Caco-2 (cell line): Measurements from ENCODE around the gene SERTAD2. TPM values are rescaled to one million over a fixed set of nuclear protein-coding genes. Genes with fewer than 3 reads are reported as not detected.

Experiments
- BruUV-seq: library from RNA; stranded (reverse); fragments of 400-500 nt; replicated peaks from 2 replicates; lab custom pipeline; 2021; lab: Mats Ljungman, UMichigan
- CTCF ChIA-PET: fragments of 300-600 bp; sonication (Branson Sonifier 250); formaldehyde crosslinking; loops from one replicate; lab custom pipeline; 2022; ENCODE audit warnings: antibody characterized with exemption; lab: Charles Lee
- POLR2A ChIA-PET: fragments of 300-600 bp; sonication (Branson Sonifier 250); formaldehyde crosslinking; loops from one replicate; lab custom pipeline; 2022; ENCODE audit warnings: antibody characterized with exemption; lab: Charles Lee
- DNase-seq, 2 experiments: peaks; one replicate each; pipeline versions ENCODE4 v3.0.0 to v3.0.0-alpha.2; 2020 to 2022
- H3K27me3 ChIP-seq: replicated peaks from 2 replicates; pipeline ENCODE4 v1.6.0; 2011; ENCODE audit warnings: low read length; ENCODE audit not compliant: control insufficient read depth, insufficient read depth
- H3K36me3 ChIP-seq: 2 replicates; pipeline ENCODE4 v1.5.1; 2011; ENCODE audit warnings: low read length; ENCODE audit not compliant: control insufficient read depth, insufficient read depth
- H3K4me1 ChIP-seq: fragments of 250-450 bp; sonication (Bioruptor Pico); 2 replicates; pipeline ENCODE4 v1.5.1; 2020; ENCODE audit warnings: mild to moderate bottlenecking
- H3K4me3 ChIP-seq: 2 replicates; pipeline ENCODE4 v1.5.1; 2011; ENCODE audit warnings: low read depth, mild to moderate bottlenecking, control low read depth, low read length
- H3K9me3 ChIP-seq: fragments of 250-450 bp; sonication (Bioruptor Pico); 2 replicates; pipeline ENCODE4 v1.5.1; 2020; ENCODE audit warnings: mild to moderate bottlenecking, moderate library complexity
- H3K27ac Mint-ChIP-seq: one replicate; pipeline ENCODE4 v1.8.0; 2022; ENCODE audit warnings: mixed read lengths; ENCODE audit not compliant: unreplicated experiment
- H3K27me3 Mint-ChIP-seq: one replicate; pipeline ENCODE4 v1.8.0; 2022; ENCODE audit warnings: mixed read lengths; ENCODE audit not compliant: insufficient read depth, unreplicated experiment
- H3K36me3 Mint-ChIP-seq: one replicate; pipeline ENCODE4 v1.8.0; 2022; ENCODE audit warnings: mild to moderate bottlenecking, mixed read lengths; ENCODE audit not compliant: insufficient read depth, unreplicated experiment
- H3K4me1 Mint-ChIP-seq: one replicate; pipeline ENCODE4 v1.8.0; 2022; ENCODE audit warnings: low read depth, mixed read lengths; ENCODE audit not compliant: unreplicated experiment
- H3K4me3 Mint-ChIP-seq: one replicate; pipeline ENCODE4 v1.8.0; 2022; ENCODE audit warnings: mild to moderate bottlenecking, moderate library complexity, mixed read lengths; ENCODE audit not compliant: unreplicated experiment
- H3K9me3 Mint-ChIP-seq: one replicate; pipeline ENCODE4 v1.8.0; 2022; ENCODE audit warnings: mixed read lengths; ENCODE audit not compliant: unreplicated experiment
- intact Hi-C: fragments of 100-400 bp; cut with micrococcal nuclease; formaldehyde crosslinking; loops from one replicate; pipeline ENCODE4 v1.10.0; 2022; ENCODE audit not compliant: unreplicated experiment
- total RNA-seq: library from RNA; stranded (reverse); gene quantifications from 2 replicates; pipeline ENCODE4 v1.2.3, GENCODE V29; 2022
- TF ChIP-seq, protein P1 (sequence below), 2 experiments: fragments of 200-600 bp in 1 of 2; IDR thresholded peaks; 1 replicate in 1 of 2; 2 replicates in 1 of 2; pipeline versions ENCODE4 v1.5.1 to v1.8.0; 2011 to 2022; ENCODE audit warnings: antibody characterized with exemption in 1 of 2, control low read depth in 1 of 2, inconsistent platforms in 1 of 2, low read depth in 1 of 2, low read length in 1 of 2, mild to moderate bottlenecking in 1 of 2, moderate library complexity in 1 of 2; ENCODE audit not compliant: insufficient read depth in 1 of 2, severe bottlenecking in 1 of 2, unreplicated experiment in 1 of 2

The SERTAD2 gene
- total RNA-seq, 1 experiment from 2014 or later = 25.8 TPM

DNA sequence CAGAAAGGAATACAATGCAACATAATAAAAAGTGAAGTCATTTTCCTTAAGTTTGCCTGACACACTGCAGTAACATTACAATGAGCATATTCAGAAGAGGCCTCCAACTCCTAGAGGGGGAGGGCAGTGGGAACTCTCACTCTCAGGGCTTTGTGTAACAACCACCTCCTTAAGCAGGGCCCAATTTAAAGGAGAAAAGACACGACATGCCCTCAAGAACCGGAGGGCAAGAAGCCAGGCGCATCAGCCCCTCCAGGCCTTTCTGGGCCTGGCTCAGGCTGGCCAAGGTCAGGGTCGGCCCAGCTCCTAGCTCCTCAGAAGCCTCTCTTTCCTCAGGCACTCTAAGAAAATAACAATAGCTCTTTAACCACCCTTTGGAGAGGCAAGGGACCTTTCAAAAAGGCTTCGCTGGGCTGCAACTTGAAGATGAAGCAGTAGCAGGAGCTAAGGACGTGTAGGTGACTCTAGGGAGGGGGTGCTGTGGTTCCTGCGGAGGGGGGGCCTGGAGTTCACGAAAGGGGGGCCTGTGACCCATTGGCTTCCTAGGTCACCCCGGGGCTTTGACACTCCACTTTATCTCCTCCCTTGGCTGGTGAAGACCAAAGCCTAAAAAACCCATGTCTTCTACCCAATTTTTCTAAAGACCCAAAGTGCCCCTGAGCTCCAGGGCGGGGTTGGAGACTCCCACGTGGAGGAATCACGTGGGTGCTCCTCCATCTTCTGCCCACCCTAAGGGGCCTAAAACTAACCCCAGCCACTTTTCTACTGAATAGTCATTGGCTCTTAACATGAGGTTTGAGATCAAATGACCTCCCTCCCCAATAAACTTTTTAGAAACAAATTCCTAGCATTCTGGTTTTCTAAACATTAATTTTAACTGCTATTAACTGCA is 13.3 kb downstream of the SERTAD2 start:
- peaks cover 5% of the 10 kb centered on the region for H3K36me3 ChIP-seq
- CTCF ChIA-PET = interaction anchor here (0.7 kb wide), 1 partner anchor 10 kb away, joined by 9 read pairs; no protein-coding TSS in a partner anchor
- H3K4me1 Mint-ChIP-seq = peaks cover 34% of the 10 kb centered on the region
- peaks cover 38% of the 10 kb centered on the region for H3K36me3 Mint-ChIP-seq
- H3K27me3 ChIP-seq = no peaks in the 10 kb centered on the region
- H3K4me1 ChIP-seq = peaks cover 35% of the 10 kb centered on the region
- intact Hi-C loops = no loop called here
- no peaks in the 10 kb centered on the region for H3K9me3 ChIP-seq
- no peaks in the 10 kb centered on the region for H3K27me3 Mint-ChIP-seq
- no peaks in the 10 kb centered on the region for H3K9me3 Mint-ChIP-seq
- no peak for DNase-seq
- BruUV-seq = no TSS peak
- H3K4me3 Mint-ChIP-seq = no peak overlapping the region
- TF ChIP-seq, protein P1, sequence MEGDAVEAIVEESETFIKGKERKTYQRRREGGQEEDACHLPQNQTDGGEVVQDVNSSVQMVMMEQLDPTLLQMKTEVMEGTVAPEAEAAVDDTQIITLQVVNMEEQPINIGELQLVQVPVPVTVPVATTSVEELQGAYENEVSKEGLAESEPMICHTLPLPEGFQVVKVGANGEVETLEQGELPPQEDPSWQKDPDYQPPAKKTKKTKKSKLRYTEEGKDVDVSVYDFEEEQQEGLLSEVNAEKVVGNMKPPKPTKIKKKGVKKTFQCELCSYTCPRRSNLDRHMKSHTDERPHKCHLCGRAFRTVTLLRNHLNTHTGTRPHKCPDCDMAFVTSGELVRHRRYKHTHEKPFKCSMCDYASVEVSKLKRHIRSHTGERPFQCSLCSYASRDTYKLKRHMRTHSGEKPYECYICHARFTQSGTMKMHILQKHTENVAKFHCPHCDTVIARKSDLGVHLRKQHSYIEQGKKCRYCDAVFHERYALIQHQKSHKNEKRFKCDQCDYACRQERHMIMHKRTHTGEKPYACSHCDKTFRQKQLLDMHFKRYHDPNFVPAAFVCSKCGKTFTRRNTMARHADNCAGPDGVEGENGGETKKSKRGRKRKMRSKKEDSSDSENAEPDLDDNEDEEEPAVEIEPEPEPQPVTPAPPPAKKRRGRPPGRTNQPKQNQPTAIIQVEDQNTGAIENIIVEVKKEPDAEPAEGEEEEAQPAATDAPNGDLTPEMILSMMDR (IDR thresholded peaks at IDR 0.05; ENCODE audit: insufficient read depth in 1 of 2, low read depth in 1 of 2, low read length in 1 of 2, severe bottlenecking in 1 of 2, unreplicated experiment in 1 of 2) = no peak
- H3K27ac Mint-ChIP-seq = no peak overlapping the region
- no peak overlapping the region for H3K4me3 ChIP-seq
- POLR2A ChIA-PET = interaction anchor here (0.5 kb wide), 1 partner anchor 57 kb away, joined by 7 read pairs; no protein-coding TSS in a partner anchor

DNA sequence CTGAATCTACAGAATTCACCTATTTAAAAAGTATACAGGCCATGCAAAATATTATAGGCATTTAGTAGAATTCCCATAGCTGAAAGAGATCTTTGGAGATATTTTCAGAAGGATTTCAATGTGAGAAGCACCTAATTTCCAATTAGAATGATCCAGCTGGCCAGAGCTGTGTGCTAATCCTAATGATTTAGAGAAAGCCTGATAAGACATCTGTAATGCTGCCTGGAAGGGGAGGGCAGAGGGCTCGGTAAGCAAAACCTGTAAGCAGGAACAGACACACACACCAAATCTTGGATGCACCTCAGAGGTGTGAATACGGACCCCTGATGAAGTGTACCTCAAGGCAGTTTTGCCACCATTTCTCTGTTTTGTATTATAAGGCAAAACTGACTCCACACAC is 14.0 kb downstream of the SERTAD2 start:
- Mint-ChIP-seq H3K9me3 (no peaks in the 10 kb centered on the region), H3K36me3 (peaks cover 40% of the 10 kb centered on the region), H3K27me3 (no peaks in the 10 kb centered on the region), H3K27ac (no peak overlapping the region), H3K4me1 (peaks cover 29% of the 10 kb centered on the region), H3K4me3 (no peak overlapping the region)
- Histone ChIP-seq H3K36me3 (peaks cover 8% of the 10 kb centered on the region), H3K4me1 (peaks cover 31% of the 10 kb centered on the region), H3K9me3 (no peaks in the 10 kb centered on the region), H3K27me3 (no peaks in the 10 kb centered on the region), H3K4me3 (no peak overlapping the region)
- DNase-seq = no peak
- no TSS peak for BruUV-seq
- ChIA-PET POLR2A (no interaction called here), CTCF (interaction anchor here (0.7 kb wide), 1 partner anchor 9 kb away, joined by 9 read pairs; no protein-coding TSS in a partner anchor)
- TF ChIP-seq, protein P1 (IDR thresholded peaks at IDR 0.05; ENCODE audit: insufficient read depth in 1 of 2, low read depth in 1 of 2, low read length in 1 of 2, severe bottlenecking in 1 of 2, unreplicated experiment in 1 of 2) = no peak
- intact Hi-C loops = no loop called here

DNA sequence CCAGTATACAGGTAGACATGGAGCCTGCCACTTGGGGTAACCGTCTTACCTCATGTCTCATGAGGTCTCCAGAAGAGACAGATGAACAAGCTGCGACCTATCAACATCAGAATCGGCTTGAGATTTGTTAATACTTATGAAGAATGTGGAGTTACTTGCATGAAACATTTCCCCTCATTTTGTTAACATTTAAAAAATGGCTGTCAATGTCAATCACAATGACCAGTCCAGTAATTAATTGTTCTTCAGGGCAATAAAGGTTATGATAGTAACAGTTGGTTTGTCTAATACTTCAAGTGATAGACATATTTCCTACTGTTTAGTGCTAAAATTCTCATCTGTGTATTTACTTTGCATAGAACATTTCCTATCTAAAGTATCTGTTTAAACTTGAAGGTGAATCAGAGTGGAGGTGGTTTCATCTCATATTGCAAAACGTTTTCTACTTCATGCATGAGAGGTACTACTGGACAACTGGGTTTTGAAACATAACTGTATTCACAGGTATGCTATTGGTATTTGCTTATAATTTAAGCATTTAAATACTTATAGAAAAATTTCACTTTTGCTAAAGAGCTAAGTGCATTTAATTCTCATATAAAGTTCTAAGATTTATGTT is 15.1 kb downstream of the SERTAD2 start:
- no peaks in the 10 kb centered on the region for H3K9me3 Mint-ChIP-seq
- ChIA-PET CTCF (no interaction called here), POLR2A (interaction anchor here (0.6 kb wide), 1 partner anchor 19 kb away, joined by 3 read pairs; no protein-coding TSS in a partner anchor)
- H3K36me3 Mint-ChIP-seq = peaks cover 46% of the 10 kb centered on the region
- intact Hi-C loops = no loop called here
- H3K36me3 ChIP-seq = peaks cover 8% of the 10 kb centered on the region
- no peak for DNase-seq
- BruUV-seq = no TSS peak
- H3K27ac Mint-ChIP-seq = peak overlapping the region; percentile 9
- H3K27me3 ChIP-seq = no peaks in the 10 kb centered on the region
- H3K4me1 ChIP-seq = peaks cover 23% of the 10 kb centered on the region
- no peak overlapping the region for H3K4me3 ChIP-seq
- TF ChIP-seq, protein P1 (IDR thresholded peaks at IDR 0.05; ENCODE audit: insufficient read depth in 1 of 2, low read depth in 1 of 2, low read length in 1 of 2, severe bottlenecking in 1 of 2, unreplicated experiment in 1 of 2) = no peak
- no peaks in the 10 kb centered on the region for H3K27me3 Mint-ChIP-seq
- H3K4me3 Mint-ChIP-seq = no peak overlapping the region
- H3K4me1 Mint-ChIP-seq = peaks cover 19% of the 10 kb centered on the region
- no peaks in the 10 kb centered on the region for H3K9me3 ChIP-seq
